ENCODE measurements around the gene ZNF92.
"Not testable (repeated sequence)": the region's sequence is repeated elsewhere in the genome, so short reads cannot be mapped to it uniquely, and the experiment has no call there.

ZNF92 gene

DNA sequence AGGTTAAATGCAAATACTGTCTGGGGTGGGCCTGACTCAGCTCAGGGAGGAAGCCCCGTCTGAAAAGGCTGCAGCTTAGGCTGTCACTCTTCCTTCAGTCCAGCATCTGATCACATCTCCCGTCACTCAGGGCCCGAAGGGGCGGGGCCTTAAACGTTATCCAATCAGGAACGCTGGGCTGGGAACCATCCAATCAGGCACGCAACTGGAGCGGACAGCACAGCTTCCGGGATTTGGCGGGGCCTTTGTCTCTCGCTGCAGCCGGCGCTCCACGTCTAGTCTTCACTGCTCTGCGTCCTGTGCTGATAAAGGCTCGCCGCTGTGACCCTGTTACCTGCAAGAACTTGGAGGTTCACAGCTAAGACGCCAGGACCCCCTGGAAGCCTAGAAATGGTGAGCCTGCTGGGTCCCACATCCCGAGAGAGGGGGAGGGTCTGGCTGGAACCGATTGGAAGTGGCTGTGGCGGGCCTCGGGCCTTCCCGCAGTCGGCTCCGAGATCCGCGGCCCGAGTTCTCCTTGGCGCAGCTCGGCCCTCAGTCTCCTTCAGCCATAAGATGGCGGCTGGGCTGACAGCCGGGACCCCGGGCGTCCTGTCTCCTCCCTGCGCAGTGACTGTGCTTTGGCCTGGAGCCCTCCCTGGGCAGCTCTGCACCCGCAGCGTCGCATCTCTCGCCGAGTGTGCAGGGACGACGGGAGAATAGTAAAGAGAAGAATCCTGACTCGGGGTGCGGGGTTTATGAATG, at the start of gene ZNF92:
Gene ZNF92, plus strand, starts transcription at position 248 of the 744 bp plus-strand sequence. Its CDS starts 143 bp downstream, at position 391.
- peak; percentile 95 for DNase-seq (ENCODE audit: low read depth)

DNA sequence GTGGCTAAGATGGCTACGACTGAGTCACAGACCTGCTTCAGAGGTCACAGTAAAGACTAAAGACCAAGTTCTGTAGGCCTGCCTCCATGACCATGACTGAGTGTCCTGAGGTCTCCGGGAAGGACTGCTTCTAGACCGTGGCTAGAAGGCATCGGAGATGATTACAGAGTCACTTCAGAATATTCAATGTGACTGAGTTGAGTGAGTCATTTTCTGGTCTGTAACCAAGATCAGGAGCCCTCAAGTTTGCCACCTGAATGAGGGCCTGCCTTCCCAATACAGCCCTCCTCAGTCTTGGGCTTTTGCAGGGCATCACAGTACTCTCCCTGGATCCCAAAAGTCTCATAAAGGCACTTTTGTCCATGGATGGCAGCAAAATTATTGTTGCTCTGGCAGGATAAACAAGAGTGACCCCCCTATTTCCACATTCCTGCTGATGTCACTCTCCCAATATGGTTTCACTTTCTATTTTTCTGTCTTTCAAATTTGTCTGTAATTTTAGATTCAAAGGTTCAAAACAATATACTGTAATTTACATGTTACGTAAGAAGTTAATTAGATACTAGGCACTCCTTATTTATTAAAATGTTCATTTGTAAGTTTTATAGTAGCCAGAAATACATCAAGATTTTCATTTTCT, 47.7 kb upstream of the ZNF92 start:
- DNase-seq (ENCODE audit: low read depth): no peak

DNA sequence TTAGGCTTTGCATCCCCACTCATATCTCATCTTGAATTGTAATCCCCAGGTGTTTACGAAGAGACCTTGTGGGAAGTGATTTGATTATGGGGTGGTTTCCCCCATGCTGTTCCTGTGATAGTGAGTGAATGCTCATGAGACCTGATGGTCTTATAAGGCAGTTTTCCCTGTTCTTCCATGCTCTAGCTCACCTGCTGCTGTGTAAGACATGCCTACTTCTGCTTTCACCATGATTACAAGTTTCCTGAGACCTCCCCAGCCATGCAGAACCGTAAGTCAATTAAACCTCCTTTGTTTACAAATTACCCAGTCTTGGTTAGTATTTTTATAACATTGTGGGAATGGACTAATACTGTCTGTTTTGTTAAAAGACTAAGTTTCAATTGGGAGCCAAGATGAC, 35.3 kb upstream of the ZNF92 start:
- no peak for DNase-seq (ENCODE audit: low read depth)

DNA sequence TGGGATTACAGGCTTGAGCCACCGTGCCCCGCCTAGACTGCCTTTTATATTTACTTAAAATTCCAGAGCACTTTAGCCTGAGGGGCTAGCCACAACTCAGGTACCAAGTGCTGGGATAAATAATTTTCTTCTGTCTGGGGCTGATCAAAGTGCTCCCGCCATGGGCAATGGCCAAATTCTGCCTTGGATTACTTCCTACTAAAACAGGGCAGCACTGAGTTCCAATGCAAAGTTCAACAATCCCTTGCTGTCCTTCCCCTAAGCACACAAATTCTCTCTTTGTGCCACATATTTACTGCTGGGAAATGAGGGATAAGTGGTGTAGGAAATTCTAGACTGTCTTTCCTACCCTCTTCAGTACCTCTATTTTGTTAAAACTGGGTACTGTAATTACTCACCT, 34.4 kb upstream of the ZNF92 start:
- no peak for DNase-seq (ENCODE audit: low read depth)

DNA sequence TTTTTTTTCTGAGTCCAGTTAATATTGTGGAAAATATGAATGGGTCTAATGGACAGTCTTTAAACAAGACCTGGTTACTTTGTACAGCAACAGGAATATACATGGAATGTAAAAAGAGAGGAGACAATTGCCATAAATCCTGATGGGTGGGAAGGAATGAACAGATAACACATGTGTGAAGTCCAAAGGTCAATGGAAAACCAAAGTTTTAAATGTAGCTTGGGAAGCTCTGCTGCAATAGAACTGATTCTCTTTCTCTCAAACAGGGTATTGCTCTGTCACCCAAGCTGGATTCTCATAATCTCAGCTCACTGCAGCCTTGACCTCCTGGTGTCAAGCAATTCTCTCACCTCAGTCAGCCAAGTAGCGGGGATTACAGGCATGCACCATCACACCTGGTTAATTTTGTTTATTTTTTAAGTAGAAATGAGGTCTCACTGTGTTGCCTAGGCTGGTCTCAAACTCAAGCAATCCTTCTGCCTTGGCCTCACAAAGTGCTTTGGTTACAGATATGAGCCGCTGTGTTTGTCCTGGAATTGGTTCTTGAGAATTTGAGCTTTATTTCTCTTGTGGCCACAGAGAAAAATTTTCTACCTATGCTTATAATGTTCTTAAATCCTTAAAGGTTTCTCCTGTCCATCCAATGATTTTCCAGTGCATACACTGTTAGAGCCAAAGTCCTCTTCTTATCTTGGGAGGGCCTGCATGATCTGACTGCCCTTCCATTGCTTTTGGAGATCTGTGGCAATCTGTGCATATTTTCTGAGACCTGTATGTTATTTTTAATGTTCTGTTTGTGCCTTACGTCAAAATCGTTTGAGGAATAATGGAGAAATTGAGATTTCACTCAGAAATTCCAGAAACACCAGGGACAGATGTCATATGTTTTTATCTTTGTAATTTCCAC, 30.7 kb upstream of the ZNF92 start:
- DNase-seq (ENCODE audit: low read depth): no peak

DNA sequence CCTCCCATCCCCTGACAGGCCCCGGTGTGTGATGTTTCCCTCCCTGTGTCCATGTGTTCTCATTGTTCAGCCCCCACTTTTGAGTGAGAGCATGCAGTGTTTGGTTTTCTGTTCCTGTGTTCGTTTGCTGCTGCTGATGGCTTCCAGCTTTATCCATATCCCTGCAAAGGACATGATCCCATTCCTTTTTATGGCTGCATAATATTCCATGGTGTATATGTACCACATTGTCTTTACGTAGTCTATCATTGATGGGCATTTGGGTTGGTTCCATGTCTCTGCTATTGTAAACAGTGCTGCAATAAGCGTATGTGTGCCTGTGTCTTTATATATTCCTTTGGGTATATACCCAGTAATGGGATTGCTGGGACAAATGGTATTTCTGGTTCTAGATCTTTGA, 29.1 kb upstream of the ZNF92 start:
- not testable (repeated sequence) for DNase-seq (ENCODE audit: low read depth)

DNA sequence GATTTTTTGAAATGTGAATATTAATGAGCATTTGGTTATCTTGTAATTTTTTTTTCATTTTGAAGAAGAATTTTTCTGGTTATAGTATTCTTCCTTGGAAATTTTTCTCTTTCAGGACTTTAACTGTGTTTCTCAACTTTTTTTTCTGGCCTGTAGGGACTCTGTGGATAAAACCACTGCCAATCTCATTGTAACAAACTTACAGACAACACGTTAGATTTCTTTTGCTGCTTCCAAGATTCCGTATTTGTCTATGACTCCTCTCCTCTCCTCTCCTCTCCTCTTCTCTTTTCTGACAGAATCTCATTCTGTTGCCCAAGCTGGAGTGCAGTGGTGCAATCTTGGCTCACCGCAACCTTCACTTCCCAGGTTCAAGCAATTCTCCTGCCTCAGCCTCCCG, 19.4 kb upstream of the ZNF92 start:
- DNase-seq (ENCODE audit: low read depth): no peak

DNA sequence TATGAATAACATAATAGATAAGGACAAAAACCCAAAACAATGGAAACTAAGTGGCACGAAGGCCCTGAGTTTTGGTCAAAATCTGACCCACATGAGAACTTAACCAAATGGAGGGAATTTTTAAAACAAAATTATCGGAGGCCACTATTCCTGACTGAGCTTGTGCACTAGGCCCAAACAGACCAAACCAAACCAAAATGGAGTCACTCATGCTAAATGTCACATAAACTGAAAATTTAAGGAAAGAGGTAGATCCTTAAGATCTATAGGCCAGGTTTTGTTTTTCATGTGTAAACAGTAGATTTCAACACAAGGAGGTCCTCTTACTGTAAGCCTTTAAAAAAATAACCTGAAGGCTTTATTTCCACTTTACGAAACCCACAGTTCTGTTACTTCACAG, 3.8 kb upstream of the ZNF92 start:
- no peak for DNase-seq (ENCODE audit: low read depth)

DNA sequence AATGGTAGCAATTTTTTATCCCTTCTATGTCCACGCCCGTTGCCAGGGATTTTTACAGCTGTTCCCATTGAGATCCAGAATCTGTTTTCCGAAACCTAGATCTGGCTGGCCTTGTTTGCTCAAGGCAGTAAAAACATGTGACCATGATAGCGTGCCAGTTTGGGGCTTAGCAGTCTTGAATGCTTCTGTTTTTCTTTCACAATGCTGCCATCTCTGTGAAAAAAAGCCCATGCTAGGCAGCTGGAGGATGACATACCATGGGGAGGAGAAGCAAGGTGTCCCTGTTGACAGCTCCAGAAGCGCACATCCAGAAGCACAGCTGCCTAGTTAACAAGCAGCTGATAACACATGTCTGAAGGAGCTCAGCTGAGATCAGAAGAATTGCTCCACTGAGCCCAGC, 2.2 kb upstream of the ZNF92 start:
- no peak for DNase-seq (ENCODE audit: low read depth)

DNA sequence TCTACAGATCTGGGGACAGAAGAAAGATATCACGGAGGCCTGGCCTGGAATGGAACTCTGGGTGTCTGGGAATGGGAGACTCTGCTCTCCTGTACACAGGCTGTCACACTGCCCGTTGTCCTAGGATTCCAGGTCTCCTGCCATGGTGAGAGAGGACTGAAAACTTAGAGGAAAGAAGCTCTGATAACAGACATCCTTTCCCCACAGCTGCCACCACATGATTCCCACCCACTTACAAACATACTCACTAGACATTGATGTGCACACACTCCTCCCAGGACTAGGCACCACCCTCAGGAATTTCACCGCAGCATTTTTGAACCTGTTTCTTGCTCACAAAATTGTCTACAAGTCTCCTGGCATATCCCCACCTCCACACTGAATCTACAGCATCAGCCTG, 5.7 kb downstream of the ZNF92 start:
- DNase-seq (ENCODE audit: low read depth): no peak

DNA sequence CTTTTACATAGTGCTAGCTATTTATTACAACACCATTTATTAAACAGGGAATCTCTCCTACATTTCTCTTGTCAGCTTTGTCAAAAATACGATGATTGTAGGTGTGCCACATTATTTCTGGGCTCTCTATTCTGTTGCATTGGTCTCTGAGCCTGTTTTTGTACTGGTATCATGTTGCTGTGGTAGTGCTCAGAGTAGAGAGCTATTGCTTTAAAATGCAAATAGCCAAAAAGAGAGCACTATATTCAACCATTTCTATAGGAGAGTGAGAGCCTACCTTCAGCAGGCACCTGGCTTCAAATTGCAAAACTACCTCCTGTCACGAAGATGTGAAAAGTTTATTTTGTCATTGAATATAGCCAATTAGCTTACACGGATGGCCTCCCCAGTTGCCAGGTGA, 8.1 kb downstream of the ZNF92 start:
- DNase-seq (ENCODE audit: low read depth): no peak

DNA sequence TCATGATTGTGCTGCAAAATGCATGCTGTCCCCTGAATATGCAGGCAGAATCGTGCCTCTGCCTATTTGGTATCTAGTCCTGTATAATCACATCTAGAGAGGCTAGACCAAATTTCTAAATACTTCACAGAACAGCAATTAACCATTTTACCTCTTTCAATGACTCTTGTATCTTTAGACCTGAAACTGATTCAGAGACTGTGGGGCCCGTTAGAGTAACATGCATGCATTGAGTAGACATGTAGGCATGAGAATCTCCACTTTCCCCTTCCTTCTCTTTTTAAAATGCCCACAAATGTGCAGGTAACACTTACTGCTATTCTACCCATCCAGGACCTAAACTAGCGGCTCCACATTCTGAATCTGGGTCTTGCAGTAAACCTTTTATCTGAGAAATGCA, 8.8 kb downstream of the ZNF92 start:
- no peak for DNase-seq (ENCODE audit: low read depth)

DNA sequence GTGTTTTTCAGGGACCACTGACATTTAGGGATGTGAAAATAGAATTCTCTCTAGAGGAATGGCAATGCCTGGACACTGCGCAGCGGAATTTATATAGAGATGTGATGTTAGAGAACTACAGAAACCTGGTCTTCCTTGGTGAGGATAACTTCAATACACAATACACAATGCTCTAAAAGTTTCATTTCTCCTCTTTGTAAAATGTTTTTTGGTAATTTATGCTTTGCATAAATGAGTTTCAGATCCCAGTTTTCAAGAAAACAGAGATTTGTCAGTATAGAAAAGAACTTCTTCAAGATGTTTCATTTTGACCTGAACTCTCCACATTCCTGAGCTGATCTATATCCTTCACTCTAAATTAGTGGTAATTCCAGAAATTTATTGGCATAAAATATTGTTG, 14.2 kb downstream of the ZNF92 start:
- DNase-seq (ENCODE audit: low read depth): no peak

DNA sequence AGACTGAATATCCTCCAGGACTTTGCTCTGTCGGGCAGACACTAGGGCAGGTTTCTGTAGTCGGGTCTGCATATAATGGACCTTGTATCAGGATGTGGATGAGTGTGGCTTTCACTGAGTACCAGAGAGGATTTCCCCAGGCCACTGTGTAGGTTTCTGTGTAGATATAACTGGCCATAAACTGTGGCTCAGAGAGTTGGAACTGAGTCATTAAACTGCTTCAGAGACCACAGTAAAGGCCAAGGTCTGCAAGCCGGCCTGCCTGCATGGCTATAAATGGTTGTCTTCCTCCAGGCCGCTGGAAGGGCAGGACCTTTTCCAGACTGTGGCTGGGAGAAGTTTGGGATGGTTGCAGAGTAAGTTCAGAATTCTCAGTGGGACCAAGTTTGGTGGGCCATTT, 16.9 kb downstream of the ZNF92 start:
- DNase-seq (ENCODE audit: low read depth): no peak

DNA sequence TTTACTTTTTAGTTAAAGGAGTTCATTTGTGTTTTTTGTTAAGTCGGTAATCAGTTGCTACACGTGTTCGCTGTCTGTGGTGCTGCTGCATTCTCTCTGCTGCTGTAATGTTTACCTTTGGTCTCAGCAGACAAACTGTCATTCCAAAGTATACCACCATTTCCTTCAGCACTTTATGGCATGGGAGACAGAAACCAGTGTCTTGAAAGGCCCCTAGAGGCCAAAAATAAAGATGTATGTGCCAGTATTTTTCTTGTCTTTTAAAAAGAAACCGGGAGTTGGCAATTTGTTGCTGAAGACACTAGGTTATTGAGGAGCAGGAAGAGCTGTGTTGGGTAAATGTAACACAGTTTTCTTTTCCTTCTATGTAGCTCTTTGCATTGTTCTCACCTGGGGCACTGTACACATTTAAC, 24.1 kb downstream of the ZNF92 start:
- no peak for DNase-seq (ENCODE audit: low read depth)

DNA sequence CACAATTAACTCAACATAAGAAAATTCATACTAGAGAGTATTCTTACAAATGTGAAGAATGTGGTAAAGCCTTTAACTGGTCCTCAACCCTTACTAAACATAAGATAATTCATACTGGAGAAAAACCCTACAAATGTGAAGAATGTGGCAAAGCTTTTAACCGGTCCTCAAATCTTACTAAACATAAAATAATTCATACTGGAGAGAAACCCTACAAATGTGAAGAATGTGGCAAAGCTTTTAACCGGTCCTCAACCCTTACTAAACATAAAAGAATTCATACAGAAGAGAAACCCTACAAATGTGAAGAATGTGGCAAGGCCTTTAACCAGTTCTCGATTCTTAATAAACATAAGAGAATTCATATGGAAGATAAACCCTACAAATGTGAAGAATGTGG, 25.0 kb downstream of the ZNF92 start:
- DNase-seq (ENCODE audit: low read depth): not testable (repeated sequence)

DNA sequence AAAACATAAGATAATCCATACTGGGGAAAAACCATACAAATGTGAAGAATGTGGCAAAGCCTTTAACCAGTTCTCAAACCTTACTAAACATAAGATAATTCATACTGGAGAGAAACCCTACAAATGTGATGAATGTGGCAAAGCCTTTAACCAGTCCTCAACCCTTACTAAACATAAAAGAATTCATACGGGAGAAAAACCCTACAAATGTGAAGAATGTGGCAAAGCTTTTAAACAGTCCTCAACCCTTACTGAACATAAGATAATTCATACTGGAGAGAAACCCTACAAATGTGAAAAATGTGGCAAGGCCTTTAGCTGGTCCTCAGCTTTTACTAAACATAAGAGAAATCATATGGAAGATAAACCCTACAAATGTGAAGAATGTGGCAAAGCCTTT, 25.4 kb downstream of the ZNF92 start:
- not testable (repeated sequence) for DNase-seq (ENCODE audit: low read depth)

DNA sequence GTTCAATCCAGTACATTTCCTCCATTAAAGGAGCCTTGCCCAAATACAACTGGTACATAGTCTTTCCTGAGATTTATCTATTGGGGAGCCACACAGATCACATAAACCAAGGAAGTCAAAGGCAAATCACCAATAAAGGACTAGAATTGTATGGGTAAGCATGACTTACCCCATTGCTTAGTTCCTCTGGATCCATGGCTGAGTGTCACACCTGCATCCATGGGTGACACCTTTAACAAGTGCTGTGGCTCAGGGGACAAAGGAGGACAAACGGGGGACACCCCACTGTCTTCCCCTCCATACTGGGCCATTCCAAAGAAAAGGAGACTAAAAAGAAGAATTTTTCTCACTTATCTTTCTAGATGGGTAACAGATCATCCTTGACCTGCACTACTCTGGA, 30.4 kb downstream of the ZNF92 start:
- DNase-seq (ENCODE audit: low read depth): no peak

DNA sequence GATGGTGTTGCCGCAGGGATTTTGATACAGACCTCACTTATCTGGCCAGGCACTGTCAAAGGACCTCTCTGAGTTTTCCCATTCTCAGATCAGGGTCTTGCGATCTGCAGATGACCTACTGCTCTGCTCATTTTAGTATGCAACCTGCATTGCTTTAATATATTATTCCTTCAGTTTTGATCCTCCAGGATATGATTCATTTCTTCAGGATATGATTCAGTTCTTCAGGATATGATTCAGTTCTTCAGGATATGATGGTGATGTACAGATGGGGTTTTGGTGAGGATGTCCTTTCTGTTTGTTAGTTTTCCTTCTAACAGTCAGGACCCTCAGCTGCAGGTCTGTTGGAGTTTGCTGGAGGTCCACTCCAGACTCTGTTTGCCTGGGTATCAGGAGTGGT, 33.1 kb downstream of the ZNF92 start:
- not testable (repeated sequence) for DNase-seq (ENCODE audit: low read depth)

DNA sequence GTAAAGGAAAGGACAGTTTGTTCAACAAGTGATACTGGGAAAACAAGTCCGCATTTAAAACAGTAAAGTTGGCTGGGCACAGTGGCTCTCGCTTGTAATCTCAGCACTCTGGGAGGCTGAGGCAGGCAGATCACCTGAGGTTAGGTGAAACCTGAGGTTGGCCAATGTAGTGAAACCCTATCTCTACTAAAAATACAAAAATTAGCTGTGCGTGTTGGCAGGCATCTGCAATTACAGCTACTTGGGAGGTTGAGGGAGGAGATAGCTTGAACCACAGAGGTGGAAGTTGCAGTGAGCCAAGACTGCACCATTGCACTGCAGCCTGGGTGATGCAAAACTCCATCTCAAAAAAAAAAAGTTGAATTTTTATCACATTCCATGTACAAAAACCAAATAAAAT, 35.7 kb downstream of the ZNF92 start:
- no peak for DNase-seq (ENCODE audit: low read depth)

DNA sequence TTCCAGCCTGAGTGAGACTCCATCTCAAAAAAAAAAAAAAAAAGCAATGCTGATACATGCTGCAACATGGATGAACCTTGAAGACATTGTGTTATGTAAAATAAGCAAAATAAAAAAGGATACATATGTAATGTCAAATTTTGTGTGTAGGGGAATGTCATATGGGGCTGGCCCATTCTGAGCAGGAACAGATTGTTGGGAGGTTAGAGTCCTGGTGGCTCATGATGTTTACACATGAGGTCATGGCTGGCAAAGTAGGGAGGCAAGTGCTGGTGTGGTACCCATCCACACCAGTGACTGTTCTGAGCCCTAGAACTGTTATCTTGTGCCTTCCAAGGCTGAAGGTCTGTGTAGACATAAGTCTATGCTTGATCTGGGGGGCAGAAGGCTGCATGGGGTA, 37.6 kb downstream of the ZNF92 start:
- no peak for DNase-seq (ENCODE audit: low read depth)

DNA sequence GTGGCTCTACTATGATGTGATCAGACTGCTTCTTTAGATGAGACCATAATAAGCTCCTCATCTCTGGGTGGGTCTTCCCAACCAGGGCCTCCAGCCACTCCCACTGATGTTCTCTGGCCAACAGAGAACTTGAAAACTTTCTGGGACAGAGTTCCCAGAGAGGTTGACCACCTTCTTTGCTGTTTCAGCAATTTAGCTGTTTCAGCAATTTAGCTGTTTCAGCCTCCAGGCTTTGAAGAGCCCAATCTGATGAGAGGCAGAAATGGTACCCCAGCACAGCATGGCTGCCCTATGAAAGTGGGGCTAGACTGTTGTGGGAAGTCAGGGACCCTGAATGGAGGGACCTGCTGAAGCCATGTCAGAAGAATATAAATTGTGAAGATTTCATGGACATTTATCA, 49.0 kb downstream of the ZNF92 start:
- DNase-seq (ENCODE audit: low read depth): no peak

DNA sequence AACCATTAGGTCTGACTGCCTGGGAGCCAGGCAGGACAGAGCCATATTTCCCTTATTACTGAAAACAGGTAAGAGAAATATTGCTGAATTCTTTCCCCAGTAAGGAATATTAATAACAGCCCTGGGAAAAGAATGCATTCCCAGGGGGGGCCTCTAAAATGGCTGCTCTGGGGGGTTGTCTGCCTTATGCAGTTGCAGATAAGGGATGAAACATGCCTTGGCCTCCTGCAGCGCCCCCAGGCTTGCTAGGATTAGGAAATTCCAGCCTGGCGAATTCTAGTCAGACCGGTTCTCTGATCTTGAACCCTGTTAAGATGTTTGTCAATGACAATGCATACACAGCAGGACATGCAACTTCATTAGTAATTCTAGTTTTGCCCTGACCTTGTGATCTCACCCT, 49.6 kb downstream of the ZNF92 start:
- DNase-seq (ENCODE audit: low read depth): not testable (repeated sequence)
